ACHN (cell line): Measurements from ENCODE around the gene MGLL.
"Not testable (repeated sequence)": the region's sequence is repeated elsewhere in the genome, so short reads cannot be mapped to it uniquely, and the experiment has no call there.

ENCODE experiments used
- DNase-seq: peaks from one replicate; pipeline ENCODE4 v3.0.0-alpha.2; 2015
- in situ Hi-C: cut with HindIII; loops from 2 replicates; pipeline ENCODE4 v1.10.0; 2017; ENCODE audit warnings: low sequenced_read_pairs, low pct_ligation_motif_present, low pct_unique_long_range_greater_than_20kb

Gene MGLL

DNA sequence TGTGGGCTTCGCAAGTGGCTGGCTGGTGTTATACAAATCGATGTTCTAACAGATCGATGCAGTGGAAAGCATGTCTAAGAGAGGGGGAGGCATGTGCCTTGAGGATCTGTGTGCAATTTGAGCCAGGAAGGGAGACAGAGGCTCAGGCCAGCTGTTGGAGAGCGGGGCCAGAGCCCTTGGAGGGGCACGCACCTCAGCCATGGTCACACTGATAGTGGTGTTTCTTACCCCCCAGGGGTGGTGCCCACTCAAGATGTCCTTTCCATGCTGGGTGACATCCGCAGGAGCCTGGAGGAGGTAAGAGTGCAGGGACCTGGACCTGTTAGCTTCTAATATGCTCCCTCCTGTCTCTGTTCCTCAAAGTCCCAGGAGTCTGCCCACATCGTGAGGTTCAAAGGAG lies 153.4 kb downstream of the MGLL start:
- in situ Hi-C loops = loop anchor here (25.0 kb wide), 1 partner anchor 293 kb away; no protein-coding TSS in a partner anchor

DNA sequence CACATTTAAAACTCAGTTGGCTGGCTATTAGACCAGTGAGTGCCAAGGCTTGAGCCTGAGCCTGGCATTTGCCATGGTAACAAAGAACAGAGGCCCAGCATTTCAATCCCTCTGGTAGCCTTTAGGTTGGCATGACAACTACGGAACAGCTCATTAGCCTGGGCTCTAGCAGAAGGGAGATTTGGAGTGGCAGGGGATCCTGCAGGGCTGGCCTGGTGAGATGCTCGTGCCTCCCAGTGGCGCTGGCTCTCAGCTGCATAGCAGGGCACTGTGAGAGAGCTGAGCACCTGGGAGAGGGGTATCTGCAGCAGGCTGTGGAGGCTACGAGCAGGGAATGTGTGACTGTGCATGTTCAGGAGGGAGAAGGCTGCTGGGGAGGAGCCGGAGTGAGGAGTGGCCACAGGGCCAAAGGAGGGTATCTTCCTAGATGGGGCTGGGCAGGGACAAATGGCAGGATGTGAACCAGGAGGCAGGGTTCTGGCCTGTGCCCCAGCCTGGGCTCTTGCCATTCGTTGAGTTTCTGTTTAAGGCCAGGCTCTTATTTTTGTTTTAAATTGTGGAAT lies 155.1 kb downstream of the MGLL start:
- in situ Hi-C loops = loop anchor here (25.0 kb wide), 1 partner anchor 295 kb away; no protein-coding TSS in a partner anchor
- no peak for DNase-seq

More for the DNA sequence above, 153.4 kb downstream of the MGLL start:
- no peak for DNase-seq

DNA sequence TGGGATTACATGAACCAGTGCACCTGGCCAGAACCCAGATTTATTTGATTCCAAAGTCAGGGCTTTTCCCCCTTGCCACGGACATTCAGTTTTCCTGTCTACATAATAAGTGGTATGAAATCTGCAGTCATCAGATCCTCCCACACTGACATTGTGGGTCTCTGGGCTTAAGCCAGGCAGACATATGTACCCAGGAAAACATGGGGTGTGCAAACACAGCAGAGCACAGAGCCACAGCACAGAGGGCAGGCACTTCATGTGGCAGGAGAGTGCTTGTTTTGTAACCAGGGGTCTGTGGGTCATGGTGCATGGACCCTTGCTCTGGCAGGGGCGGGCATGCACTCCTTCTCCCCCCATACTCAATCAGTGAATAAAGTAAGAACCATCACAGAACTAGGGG lies 155.6 kb downstream of the MGLL start:
- DNase-seq = no peak
- in situ Hi-C loops = loop anchor here (25.0 kb wide), 1 partner anchor 296 kb away; no protein-coding TSS in a partner anchor

- in situ Hi-C loops = loop anchor here (25.0 kb wide), 1 partner anchor 297 kb away; no protein-coding TSS in a partner anchor
These were observed 156.7 kb downstream of the MGLL start for GRCh38 chr3:127665586-127665985.

DNA sequence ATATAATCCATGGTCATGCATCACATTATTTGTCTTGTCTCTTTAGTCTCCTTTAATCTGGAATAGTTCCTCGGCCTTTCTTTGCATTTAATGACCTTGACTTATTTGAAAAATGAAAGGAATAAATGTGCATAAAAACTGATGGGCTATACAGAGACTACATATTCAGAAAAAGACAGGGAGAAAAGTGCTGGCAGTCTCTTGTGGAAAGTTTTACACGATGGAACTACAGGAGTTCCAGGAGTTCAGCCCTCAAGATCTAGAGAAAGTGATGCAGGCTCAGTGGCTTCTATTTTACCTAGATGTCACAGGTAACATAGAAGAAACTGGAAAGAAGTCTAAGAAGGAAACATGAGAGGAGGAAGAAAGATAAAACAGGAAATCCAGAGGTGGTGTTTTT lies 157.2 kb downstream of the MGLL start:
- in situ Hi-C loops = loop anchor here (25.0 kb wide), 1 partner anchor 297 kb away; no protein-coding TSS in a partner anchor
- DNase-seq = no peak

More at GRCh38 chr3:127665586-127665985, 156.7 kb downstream of the MGLL start:
- DNase-seq = no peak

- no peak for DNase-seq
- in situ Hi-C loops = loop anchor here (25.0 kb wide), 1 partner anchor 299 kb away; no protein-coding TSS in a partner anchor
These were observed 159.2 kb downstream of the MGLL start for GRCh38 chr3:127663151-127663550.

DNA sequence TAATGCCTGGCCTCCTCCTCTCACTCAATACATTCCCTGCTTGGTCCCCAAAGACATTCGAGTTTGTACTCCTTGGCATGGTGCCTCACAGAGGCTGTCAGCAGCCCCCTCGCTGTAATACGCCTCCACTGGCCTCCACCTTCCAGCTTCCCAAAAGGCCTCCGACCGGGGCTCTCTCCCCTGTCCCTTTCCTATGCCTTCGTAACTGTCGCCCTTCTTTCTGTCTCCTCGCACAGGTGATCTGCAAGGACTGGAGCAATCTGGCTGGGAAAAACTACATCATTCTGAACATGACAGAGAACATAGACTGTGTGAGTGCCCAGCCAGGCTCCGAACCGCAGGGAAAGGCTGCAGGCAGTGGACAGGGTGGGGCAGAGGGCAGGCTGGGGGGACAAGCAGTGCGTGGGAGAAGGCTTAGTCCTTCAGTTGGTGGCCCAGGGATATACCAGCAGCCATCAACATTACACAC lies 160.3 kb downstream of the MGLL start:
- DNase-seq = no peak
- in situ Hi-C loops = loop anchor here (25.0 kb wide), 1 partner anchor 300 kb away; no protein-coding TSS in a partner anchor

DNA sequence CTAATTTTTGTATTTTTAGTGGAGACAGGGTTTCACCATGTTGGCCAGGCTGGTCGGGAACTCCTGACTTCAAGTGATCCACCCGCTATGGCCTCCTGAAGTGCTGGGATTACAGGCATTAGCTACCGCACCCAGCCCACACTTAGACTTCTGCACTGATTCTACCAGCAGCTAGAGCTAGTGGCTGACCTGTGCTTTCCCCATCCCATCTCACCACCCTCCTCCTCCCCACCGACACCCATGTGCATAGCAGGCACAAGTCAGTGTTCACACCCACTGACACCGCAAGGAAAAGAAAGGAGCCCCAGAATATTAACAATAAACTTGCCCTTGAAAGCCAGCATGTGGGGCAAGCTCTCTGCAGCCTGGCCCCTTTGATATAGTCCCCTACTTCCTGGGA lies 160.7 kb downstream of the MGLL start:
- in situ Hi-C loops = loop anchor here (25.0 kb wide), 1 partner anchor 301 kb away; no protein-coding TSS in a partner anchor
- no peak for DNase-seq

- in situ Hi-C loops = loop anchor here (25.0 kb wide), 1 partner anchor 302 kb away; no protein-coding TSS in a partner anchor
- no peak for DNase-seq
These were observed 161.6 kb downstream of the MGLL start for GRCh38 chr3:127660621-127661251.

GRCh38 chr3:127658234-127658633 lies 164.1 kb downstream of the MGLL start:
- no peak for DNase-seq
- in situ Hi-C loops = loop anchor here (25.0 kb wide), 1 partner anchor 304 kb away; no protein-coding TSS in a partner anchor

- no peak for DNase-seq
- in situ Hi-C loops = loop anchor here (25.0 kb wide), 1 partner anchor 305 kb away; no protein-coding TSS in a partner anchor
These were observed 165.4 kb downstream of the MGLL start for GRCh38 chr3:127656906-127657305.

DNA sequence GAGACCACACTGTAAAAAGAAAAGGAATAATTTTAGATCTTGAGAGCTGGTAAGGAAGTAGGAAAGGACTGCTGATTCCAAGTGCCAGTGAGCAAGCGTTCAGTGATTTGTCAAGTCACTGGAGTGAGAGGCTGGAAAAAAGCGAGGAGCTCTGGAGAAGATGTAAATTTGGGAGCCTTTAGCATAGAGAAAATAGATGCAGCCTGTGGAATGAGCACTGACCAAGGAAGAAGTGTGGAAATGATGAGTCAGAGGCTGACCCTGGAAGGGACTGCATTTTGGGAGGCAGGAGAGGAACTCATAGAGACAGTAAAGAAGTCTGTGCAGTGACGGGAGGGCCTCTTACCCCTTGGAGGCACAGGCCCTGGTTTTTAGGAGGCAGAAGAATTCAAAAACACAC lies 166.7 kb downstream of the MGLL start:
- in situ Hi-C loops = loop anchor here (25.0 kb wide), 1 partner anchor 307 kb away; no protein-coding TSS in a partner anchor

DNA sequence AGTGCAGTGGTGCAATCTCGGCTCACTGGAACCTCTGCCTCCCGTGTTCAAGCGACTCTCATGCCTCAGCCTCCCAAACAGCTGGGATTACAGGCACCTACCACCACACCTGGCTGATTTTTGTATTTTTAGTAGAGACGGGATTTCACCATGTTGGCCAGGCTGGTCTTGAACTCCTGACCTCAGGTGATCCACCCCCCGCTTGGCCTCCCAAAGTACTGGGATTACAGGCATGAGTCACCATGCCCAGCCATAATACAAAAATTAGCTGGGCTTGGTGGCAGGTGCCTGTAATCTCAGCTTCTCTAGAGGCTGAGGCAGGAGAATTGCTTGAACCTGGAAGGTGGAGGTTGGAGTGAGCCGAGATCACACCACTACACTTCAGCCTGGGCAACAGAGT lies 167.3 kb downstream of the MGLL start:
- in situ Hi-C loops = loop anchor here (25.0 kb wide), 1 partner anchor 307 kb away; no protein-coding TSS in a partner anchor
- DNase-seq = not testable (repeated sequence)

More for the DNA sequence above, 166.7 kb downstream of the MGLL start:
- DNase-seq = no peak

DNA sequence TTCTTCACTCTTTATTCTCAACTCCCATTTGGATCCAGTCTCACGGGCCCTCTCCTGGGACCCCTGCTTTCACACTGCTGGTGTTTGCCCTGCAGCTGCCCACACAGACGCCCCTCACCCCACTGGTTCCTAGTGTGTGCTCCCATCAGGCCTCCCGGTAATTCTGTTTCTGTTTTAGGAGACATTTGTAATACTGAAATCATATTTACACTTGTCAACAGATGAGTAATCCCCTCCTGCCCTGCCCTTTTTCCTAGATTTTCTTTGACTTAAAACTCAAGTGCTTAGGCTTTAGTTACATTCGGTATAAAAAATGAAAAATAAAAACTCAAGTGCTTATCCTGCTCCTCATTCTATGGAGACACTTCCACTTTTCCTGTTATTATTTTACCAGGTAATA lies 167.9 kb downstream of the MGLL start:
- DNase-seq = no peak
- in situ Hi-C loops = loop anchor here (25.0 kb wide), 1 partner anchor 308 kb away; no protein-coding TSS in a partner anchor

DNA sequence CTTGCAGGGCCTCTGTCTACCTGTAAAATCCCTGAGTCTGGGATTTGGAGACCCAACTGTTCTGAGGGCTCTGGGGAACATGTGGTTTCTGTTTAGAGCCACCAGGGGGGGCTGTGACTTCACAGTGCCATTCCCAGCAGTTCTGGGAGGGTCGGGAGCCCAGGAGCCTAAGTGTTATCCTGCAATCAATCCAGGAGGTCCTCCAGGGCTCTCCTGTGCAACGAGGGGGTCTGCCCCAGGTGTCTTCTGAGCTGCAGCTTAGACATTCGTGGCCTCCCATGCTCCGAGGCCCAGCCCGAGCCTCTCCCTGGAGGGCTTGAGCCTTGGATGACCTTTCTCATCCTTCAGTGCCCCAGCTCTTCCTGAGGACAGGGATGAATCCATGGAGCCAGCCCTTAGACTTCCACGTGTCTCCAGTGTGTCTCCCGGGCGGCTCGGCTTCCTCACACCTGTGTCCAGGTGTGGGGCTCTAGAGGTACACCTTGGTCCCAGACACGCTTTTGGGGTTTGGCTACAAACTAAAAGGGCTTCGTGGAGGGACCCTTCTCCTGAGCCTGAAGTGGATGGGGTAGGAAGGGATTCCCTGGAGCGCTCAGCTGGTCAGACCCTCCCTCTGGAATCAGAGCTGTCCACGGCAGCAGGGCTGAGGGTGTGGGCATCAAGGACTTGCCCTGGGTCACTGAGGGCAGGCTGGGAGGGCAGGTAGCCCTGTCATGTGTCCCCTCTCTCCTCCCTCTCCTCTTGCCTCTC lies 169.9 kb downstream of the MGLL start:
- peak; percentile 47 for DNase-seq
- in situ Hi-C loops = loop anchor here (25.0 kb wide), 1 partner anchor 310 kb away; no protein-coding TSS in a partner anchor

GRCh38 chr3:127651516-127652172 lies 170.7 kb downstream of the MGLL start:
- in situ Hi-C loops = loop anchor here (25.0 kb wide), 1 partner anchor 311 kb away; no protein-coding TSS in a partner anchor
- no peak for DNase-seq

- DNase-seq = no peak
- in situ Hi-C loops = loop anchor here (25.0 kb wide), 1 partner anchor 312 kb away; no protein-coding TSS in a partner anchor
These were observed 172.1 kb downstream of the MGLL start for GRCh38 chr3:127650236-127650635.

DNA sequence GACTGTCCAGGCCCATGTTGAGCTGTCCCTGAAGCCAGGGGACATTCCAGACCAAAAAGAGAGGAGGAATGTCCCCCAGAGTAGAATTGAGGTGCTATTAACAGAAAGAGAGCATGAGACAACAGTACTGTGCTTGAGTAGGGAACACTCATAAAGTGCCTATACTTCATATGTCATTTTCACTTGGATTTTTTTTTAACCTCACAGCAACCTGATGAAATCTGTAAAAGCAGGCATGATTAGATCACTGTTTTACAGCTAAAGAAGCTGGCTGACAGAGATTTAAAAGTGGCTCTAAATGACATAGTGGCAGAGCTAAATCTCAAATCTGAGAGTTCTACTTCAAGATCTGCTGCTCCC lies 174.5 kb downstream of the MGLL start:
- in situ Hi-C loops = no loop called here
- DNase-seq = no peak
